Left ventricle myocardium inferior (tissue), 1 donor: Measurements from ENCODE around the gene PACSIN2. TPM values are rescaled to one million over a fixed set of nuclear protein-coding genes. Genes with fewer than 3 reads are reported as not detected.

Experiments used
- DNase-seq: peaks from one replicate; pipeline ENCODE4 v3.0.0-alpha.2; 2020
- H3K27ac ChIP-seq: fragments of 200-600 bp; replicated peaks from 2 replicates; pipeline ENCODE4 v1.8.0; 2021
- H3K27me3 ChIP-seq: fragments of 200-600 bp; 2 replicates; pipeline ENCODE4 v1.8.0; 2021; ENCODE audit warnings: low read depth
- H3K36me3 ChIP-seq: fragments of 200-600 bp; 2 replicates; pipeline ENCODE4 v1.8.0; 2021
- H3K4me1 ChIP-seq: fragments of 200-600 bp; 2 replicates; pipeline ENCODE4 v1.8.0; 2021
- H3K4me3 ChIP-seq: fragments of 200-600 bp; 2 replicates; pipeline ENCODE4 v1.8.0; 2021; ENCODE audit warnings: mild to moderate bottlenecking, moderate library complexity
- H3K9me3 ChIP-seq: fragments of 200-600 bp; replicated peaks from 2 replicates; pipeline ENCODE4 v1.8.0; 2021
- intact Hi-C: fragments of 100-400 bp; cut with micrococcal nuclease; formaldehyde crosslinking; loops from one replicate; pipeline ENCODE4 v1.11.0; 2022
- total RNA-seq: library from RNA; stranded (reverse); fragmentation: NEBNext Ultra II Directional; extraction: Animal tissue kit (Norgen Biotek cat#: 25700); gene quantifications from one replicate; pipeline ENCODE4 v1.2.1, GENCODE V29; 2021
- TF ChIP-seq, protein P1 (sequence below): fragments of 200-600 bp; IDR thresholded peaks from 2 replicates; pipeline ENCODE4 v1.8.0; 2021; ENCODE audit warnings: antibody characterized with exemption, mild to moderate bottlenecking, borderline replicate concordance
- donor health status: DM: no; HTN: yes; CAD: no; lungs with severe emphysema.

The PACSIN2 gene
- total RNA-seq, 1 donor from 2014 or later: 64.8 TPM

DNA sequence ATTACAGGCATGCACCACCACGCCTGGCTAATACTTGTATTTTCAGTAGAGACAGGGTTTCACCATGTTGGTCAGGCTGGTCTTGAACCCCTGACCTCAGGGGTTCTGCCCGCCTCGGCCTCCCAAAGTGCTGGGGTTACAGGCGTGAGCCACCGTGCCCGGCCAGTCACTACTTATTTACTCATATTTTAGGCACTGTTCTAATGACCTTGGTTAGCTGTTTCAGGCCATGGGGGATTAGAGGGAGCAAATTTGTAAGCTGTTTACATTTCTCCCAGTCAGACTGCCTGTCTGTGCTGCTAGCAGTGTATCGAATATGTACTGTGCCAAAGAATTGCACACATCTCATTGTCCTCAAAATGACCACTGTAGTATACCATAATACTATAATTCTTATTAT is 32.7 kb upstream of the PACSIN2 start:
- Histone ChIP-seq H3K4me1 (no peaks in the 10 kb centered on the region), H3K9me3 (no peaks in the 10 kb centered on the region), H3K27me3 (no peaks in the 10 kb centered on the region), H3K36me3 (peaks cover 17% of the 10 kb centered on the region), H3K4me3 (no peak overlapping the region), H3K27ac (no peak overlapping the region)
- TF ChIP-seq, protein P1, sequence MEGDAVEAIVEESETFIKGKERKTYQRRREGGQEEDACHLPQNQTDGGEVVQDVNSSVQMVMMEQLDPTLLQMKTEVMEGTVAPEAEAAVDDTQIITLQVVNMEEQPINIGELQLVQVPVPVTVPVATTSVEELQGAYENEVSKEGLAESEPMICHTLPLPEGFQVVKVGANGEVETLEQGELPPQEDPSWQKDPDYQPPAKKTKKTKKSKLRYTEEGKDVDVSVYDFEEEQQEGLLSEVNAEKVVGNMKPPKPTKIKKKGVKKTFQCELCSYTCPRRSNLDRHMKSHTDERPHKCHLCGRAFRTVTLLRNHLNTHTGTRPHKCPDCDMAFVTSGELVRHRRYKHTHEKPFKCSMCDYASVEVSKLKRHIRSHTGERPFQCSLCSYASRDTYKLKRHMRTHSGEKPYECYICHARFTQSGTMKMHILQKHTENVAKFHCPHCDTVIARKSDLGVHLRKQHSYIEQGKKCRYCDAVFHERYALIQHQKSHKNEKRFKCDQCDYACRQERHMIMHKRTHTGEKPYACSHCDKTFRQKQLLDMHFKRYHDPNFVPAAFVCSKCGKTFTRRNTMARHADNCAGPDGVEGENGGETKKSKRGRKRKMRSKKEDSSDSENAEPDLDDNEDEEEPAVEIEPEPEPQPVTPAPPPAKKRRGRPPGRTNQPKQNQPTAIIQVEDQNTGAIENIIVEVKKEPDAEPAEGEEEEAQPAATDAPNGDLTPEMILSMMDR: no peak
- no peak for DNase-seq
- intact Hi-C loops: no loop called here

DNA sequence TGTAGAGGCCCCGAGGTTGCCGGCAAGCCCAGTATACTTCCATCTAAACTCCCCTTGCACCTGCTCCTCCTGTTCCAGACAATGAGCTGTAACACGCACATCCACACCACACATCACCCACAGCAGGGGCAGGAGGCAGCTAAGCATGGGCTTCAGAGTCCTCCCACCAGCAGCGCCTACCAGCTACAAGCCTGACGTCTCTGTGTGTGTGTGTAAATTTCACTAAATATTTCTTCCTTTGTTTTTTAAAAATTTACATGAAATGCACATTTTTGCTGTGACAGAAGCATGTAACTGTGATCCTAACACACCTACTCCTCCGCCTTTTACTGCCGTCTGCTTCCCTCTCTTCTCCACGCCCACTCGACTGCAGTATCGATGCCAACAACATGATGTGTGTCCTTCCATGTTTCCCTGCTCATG is 29.4 kb upstream of the PACSIN2 start:
- TF ChIP-seq, protein P1: no peak
- no peak overlapping the region for H3K27ac ChIP-seq
- H3K4me1 ChIP-seq: no peaks in the 10 kb centered on the region
- no peak for DNase-seq
- H3K4me3 ChIP-seq: no peak overlapping the region
- no peaks in the 10 kb centered on the region for H3K9me3 ChIP-seq
- H3K27me3 ChIP-seq: no peaks in the 10 kb centered on the region
- intact Hi-C loops: no loop called here
- peaks cover 7% of the 10 kb centered on the region for H3K36me3 ChIP-seq

DNA sequence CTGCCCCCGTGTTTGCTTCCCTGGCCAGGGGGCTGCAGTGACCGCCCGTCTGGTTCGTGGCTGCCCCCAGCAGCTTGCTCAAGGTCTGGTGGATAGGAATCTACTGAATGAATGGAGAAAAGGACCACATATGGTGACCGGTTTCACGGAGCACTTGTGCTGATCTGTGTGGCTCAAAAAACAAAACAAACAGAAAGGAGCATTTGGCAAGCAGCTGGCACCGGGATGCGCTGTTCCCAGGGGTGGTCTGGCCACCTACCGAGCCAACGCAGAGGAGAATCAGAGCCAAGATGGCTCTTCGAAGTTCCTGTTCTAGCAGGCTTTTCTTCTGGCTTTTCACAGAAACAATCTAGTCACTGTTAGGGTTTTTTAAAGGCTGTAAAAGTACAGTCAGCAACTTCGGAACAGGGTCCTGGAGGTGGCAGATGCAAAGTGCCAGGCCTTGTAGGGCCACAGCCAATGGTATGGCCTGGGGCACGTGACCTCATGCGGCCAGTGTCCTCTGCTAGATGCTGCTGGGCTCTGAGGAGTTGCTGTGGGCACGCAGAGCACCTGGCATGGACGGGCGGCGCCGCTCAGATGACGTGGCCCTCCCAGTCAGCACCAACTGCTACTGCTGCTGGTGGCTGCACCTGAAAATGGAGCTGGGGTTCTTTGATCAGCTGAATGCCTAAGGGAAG is 27.3 kb upstream of the PACSIN2 start:
- Histone ChIP-seq H3K4me1 (no peaks in the 10 kb centered on the region), H3K4me3 (no peak overlapping the region)

DNA sequence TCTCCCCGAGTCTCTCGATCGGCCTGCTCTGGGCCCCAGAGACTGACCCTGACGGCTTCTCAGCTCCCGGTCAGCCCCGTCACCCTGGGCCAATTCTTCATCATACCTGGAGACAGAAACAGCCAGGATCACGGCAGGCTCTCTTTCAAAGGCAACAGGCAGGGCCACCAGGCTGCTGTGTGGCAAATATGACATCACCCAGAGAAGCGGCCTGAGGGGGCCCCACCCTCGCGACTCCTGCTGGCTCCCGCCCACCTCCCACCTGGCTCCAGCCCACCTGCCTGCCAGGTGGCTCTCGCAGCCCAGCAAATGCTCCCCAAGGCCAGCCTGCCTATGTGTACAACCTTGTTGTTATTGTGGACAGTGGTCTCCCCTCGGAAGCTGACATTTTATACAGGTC is 24.9 kb upstream of the PACSIN2 start:
- Histone ChIP-seq H3K27me3 (no peaks in the 10 kb centered on the region), H3K4me3 (no peak overlapping the region), H3K4me1 (peaks cover 5% of the 10 kb centered on the region), H3K36me3 (no peaks in the 10 kb centered on the region), H3K27ac (no peak overlapping the region), H3K9me3 (no peaks in the 10 kb centered on the region)
- no peak for DNase-seq
- intact Hi-C loops: loop anchor here (10.0 kb wide), 1 partner anchor 175 kb away; no protein-coding TSS in a partner anchor
- TF ChIP-seq, protein P1: no peak

More for the DNA sequence above, 27.3 kb upstream of the PACSIN2 start:
- no peak for DNase-seq
- H3K36me3 ChIP-seq: peaks cover 7% of the 10 kb centered on the region
- no peaks in the 10 kb centered on the region for H3K27me3 ChIP-seq
- intact Hi-C loops: no loop called here
- TF ChIP-seq, protein P1: no peak
- no peaks in the 10 kb centered on the region for H3K9me3 ChIP-seq
- no peak overlapping the region for H3K27ac ChIP-seq

DNA sequence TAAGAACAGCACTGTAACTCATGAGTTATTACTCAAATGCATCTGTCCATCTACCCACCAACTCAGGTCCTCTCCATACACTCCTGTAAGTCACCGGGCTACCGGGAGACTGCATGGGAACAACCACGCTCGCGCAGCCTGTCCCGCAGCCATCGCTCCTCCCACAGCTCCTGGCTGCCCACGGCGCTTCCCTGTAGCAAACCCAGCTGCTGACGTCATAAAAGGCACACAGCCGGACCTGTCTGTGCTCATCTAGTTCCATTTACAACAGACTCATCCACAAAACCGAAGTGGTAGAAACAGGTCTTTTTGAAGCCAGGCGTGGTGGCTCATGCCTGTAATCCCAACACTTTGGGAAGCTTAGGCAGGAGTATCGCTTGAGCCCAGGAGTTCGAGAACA is 23.4 kb upstream of the PACSIN2 start:
- H3K4me1 ChIP-seq: peaks cover 14% of the 10 kb centered on the region
- H3K36me3 ChIP-seq: no peaks in the 10 kb centered on the region
- intact Hi-C loops: loop anchor here (10.0 kb wide), 1 partner anchor 174 kb away; no protein-coding TSS in a partner anchor
- H3K9me3 ChIP-seq: no peaks in the 10 kb centered on the region
- no peak for DNase-seq
- TF ChIP-seq, protein P1: no peak
- H3K4me3 ChIP-seq: no peak overlapping the region
- H3K27ac ChIP-seq: no peak overlapping the region
- no peaks in the 10 kb centered on the region for H3K27me3 ChIP-seq
